Esophagus (tissue), 2 donors: Measurements from ENCODE around the gene RNF39. TPM values are rescaled to one million over a fixed set of nuclear protein-coding genes. Genes with fewer than 3 reads are reported as not detected.

Source experiments
- H3K27ac ChIP-seq, 2 donors: one replicate each; pipeline ENCODE4 v1.5.1; 2013; ENCODE audit warnings: low read depth in 2 of 2, mild to moderate bottlenecking in 2 of 2, inconsistent platforms in 1 of 2, low read length in 1 of 2, moderate library complexity in 1 of 2
- H3K27me3 ChIP-seq, 2 donors: one replicate each; pipeline ENCODE4 v1.6.1; 2013; ENCODE audit warnings: low read length in 2 of 2, control low read depth in 1 of 2, mild to moderate bottlenecking in 1 of 2; ENCODE audit not compliant: insufficient read depth in 2 of 2, control insufficient read depth in 1 of 2
- H3K36me3 ChIP-seq, 2 donors: one replicate each; pipeline ENCODE4 v1.6.1; 2013; ENCODE audit warnings: low read length in 1 of 2; ENCODE audit not compliant: control insufficient read depth in 2 of 2, insufficient read depth in 2 of 2
- H3K4me1 ChIP-seq, 2 donors: one replicate each; pipeline ENCODE4 v1.6.1; 2013; ENCODE audit warnings: low read length in 1 of 2; ENCODE audit not compliant: control insufficient read depth in 2 of 2, insufficient read depth in 2 of 2
- H3K4me3 ChIP-seq, 2 donors: one replicate each; pipeline ENCODE4 v1.5.1; 2013; ENCODE audit warnings: low read length in 2 of 2, mild to moderate bottlenecking in 2 of 2, low read depth in 1 of 2, moderate library complexity in 1 of 2
- H3K9me3 ChIP-seq, 2 donors: one replicate each; pipeline ENCODE4 v1.6.1; 2013; ENCODE audit warnings: mild to moderate bottlenecking in 2 of 2, low read depth in 1 of 2, low read length in 1 of 2, moderate library complexity in 1 of 2; ENCODE audit not compliant: control insufficient read depth in 2 of 2, insufficient read depth in 1 of 2
- WGBS, 2 donors: extraction: QIAGEN DNeasy Blood & Tissue Kit; methylation state at CpG; one replicate each; pipeline ENCODE4 v1.1.7; 2013; 5-methylcytosine and 5-hydroxymethylcytosine counted together
- polyA plus RNA-seq, 2 donors: library from polyadenylated mRNA; stranded (reverse); fragments of 200-250 nt; gene quantifications; one replicate each; pipeline ENCODE4 v1.2.3, GENCODE V29; 2013
- donor health status: healthy with polysubstance abuse.
- donor health status: Bipolar disorder and iron deficiency.

The RNF39 gene
- polyA plus RNA-seq, 2 donors = 11.8 to 15.6 TPM

DNA sequence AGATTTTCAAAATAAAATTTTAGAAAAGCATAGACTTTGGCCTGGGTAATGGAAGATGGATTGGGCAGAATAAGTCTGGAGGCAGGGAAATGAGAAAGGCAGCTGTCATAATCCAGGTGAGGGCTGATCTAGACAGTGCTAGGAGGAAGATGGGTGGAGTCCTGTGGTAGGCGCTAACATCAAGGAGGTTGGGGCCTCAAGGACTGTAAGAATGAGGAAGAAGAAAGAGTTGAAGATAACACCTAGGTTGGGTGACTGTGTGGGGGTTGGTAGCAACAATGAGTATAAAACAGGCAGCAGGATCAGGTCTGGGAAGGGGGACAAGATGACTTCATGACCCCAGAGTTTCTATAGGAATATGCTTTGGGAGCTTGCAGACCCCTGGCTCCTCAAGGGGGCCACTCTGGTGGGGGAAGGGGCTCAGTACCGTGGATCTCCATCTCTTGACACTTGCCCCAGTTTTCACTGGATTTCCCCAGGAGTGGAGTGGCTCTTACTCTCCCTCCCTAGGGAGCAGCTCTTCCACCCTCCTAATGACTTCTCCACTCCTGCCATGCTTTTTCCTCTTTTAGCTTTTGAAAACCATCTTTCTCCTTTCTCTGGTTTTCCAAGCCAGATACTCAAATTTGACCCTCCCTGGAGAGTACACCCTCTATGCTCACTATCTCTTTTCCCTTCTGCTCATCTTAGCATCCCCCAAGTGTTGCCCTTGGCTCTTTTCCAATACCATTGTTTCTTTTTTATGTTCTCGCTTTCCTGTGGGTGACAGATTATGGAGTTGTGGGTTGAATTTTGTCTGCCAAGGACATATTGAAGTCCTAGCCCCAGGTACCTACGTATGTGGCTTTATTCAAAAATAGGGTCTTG is 22.6 kb upstream of the RNF39 start:
- Histone ChIP-seq H3K27me3 (peaks cover 0 to 3% of the 10 kb centered on the region in 2 donors), H3K36me3 (no peaks in the 10 kb centered on the region), H3K4me1 (peaks cover 0 to 7% of the 10 kb centered on the region in 2 donors), H3K9me3 (no peaks in the 10 kb centered on the region), H3K27ac (no peak overlapping the region), H3K4me3 (no peak overlapping the region)
- 67 to 72% methylated on average over 4 of the region's 4 CpGs for WGBS, 2 donors

DNA sequence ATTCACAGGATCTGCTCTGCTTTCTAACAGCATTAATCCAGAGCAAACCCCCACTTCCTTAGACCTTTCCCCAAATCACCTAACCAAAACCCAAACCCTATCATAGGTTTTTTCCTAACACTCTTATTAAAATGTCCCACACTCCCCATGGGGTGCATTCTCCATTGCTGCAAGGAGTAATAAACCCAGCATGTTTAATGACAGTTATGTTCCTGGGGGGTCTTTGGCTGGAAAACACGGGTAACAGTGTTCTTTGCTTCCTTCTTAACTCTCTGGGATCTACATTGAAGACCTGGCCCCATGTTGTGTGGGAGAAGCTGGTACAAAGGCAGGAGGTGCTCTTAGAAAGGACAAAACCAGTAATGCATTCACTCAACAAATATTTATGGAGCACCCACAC is 21.3 kb upstream of the RNF39 start:
- Histone ChIP-seq H3K4me3 (no peak overlapping the region), H3K27ac (no peak overlapping the region), H3K4me1 (peaks cover 4 to 10% of the 10 kb centered on the region in 2 donors), H3K9me3 (no peaks in the 10 kb centered on the region), H3K36me3 (no peaks in the 10 kb centered on the region), H3K27me3 (peaks cover 0 to 3% of the 10 kb centered on the region in 2 donors)
- WGBS, 2 donors = 33 to 54% methylated on average over 1 of the region's 1 CpG

DNA sequence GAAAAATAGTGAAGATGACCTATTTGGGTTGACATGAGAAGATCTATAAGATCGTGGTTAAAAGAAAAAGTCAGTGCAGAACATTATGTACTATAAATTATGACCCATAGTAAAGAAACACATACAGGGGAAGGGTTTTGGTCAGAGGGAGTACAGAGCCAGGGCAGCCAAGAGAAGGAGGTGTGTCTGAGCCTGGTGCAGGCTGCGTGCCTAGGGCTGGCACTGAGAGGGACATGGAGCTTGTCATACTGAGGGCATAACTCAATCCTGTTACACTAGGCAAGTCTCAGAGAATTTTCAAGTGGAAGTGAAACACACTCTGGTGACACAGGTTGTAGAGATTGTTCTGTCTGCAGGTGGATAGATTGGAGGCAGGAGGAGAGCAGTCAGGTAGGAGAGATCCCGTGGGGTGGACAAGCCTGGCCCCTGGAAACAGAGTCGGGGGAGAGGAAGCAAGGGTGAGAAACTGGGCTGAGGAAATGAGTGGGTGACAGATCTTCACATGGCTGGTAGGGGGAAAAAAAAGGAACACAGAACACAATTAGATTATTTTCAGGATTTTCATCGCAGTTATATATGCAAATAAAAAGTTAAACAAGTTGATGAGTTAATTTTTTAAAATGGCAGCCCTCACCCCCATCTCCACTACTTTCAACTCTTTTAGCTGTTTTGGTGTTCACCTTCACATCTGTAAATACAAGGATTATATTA is 18.5 kb upstream of the RNF39 start:
- no peaks in the 10 kb centered on the region for H3K36me3 ChIP-seq
- no peaks in the 10 kb centered on the region for H3K27me3 ChIP-seq
- WGBS, 2 donors = 76% methylated on average over 5 of the region's 5 CpGs
- no peak overlapping the region for H3K4me3 ChIP-seq
- H3K4me1 ChIP-seq = peaks cover 4 to 6% of the 10 kb centered on the region in 2 donors
- no peaks in the 10 kb centered on the region for H3K9me3 ChIP-seq
- no peak overlapping the region for H3K27ac ChIP-seq

DNA sequence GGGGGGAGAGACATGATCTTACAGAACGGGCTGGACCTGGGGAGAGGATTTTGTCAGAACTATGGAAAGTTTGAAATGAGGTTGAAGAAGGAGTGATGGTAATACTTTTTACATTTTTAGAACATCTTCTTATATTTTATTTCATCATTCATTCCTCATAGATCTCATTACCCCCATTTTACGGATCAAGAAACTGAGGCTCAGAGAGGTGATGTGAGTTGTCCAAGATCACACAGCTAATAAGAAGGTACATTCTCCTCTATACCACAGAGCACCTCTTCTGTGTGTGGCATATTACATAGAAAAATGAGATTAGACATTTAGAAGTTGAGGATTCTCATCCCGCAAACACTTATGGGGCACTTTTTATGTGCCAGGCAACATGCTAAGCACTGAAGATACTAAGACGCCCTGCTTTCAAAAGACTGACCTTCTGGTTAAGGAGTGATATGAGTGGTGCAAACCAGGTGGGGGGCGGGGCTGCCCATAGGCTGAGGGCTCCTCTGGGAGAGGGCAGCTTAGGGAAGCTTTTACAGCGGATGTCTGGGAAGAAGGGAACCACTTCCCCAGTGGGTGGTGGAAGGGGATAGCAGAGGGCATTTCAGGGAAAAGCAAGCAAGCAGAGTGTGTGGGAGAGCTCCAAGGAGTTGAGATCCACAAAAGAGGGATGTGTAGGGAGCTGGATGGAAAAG is 17.4 kb upstream of the RNF39 start:
- Histone ChIP-seq H3K27me3 (no peaks in the 10 kb centered on the region), H3K4me3 (no peak overlapping the region), H3K9me3 (no peaks in the 10 kb centered on the region), H3K36me3 (no peaks in the 10 kb centered on the region), H3K4me1 (peaks cover 4 to 6% of the 10 kb centered on the region in 2 donors), H3K27ac (no peak overlapping the region)
- WGBS, 2 donors = 73 to 74% methylated on average over 6 of the region's 6 CpGs

DNA sequence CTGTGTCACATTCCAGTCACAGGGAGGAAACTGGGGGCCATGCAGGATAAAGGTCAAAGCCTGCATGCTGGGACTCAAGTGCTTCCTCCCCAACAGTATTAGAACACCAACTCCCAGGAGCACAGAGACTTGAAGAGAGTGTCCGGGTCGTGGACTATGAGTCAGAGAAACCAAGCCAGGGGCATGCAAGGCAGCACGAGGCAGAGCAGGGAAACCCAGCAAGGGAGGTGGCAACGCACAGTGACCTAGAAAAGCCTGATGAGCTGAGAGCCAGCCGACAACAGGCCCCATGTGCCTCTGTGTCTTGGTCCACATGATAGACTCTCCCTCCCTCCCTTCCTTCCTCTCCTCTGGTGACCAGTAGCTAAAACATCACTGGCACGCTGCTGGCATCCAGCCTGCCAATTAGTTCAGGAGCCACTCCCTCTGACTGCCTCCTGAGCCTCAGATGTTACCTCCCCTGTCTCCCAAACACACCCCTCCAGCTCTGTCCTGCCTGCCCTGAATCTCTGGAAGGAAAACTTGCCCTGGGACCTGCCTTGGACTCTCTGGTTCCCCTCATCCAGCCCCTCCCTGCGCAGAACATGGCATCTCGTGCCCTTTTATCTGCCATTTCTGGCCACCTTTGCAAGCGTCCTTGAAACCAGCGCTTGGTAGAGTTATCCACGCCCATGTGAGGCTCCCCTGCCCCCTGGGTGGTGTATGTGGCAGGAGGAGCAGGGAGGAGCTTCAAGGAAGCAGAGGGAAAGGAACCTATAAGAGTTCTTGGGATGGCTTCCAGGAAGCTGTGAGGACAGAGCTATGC is 16.2 kb upstream of the RNF39 start:
- WGBS, 2 donors = 37 to 46% methylated on average over 11 of the region's 11 CpGs
- Histone ChIP-seq H3K27me3 (no peaks in the 10 kb centered on the region), H3K4me1 (peaks cover 4 to 6% of the 10 kb centered on the region in 2 donors), H3K27ac (peak overlapping the region; percentile 50 to 81), H3K36me3 (no peaks in the 10 kb centered on the region), H3K9me3 (no peaks in the 10 kb centered on the region), H3K4me3 (no peak overlapping the region)

DNA sequence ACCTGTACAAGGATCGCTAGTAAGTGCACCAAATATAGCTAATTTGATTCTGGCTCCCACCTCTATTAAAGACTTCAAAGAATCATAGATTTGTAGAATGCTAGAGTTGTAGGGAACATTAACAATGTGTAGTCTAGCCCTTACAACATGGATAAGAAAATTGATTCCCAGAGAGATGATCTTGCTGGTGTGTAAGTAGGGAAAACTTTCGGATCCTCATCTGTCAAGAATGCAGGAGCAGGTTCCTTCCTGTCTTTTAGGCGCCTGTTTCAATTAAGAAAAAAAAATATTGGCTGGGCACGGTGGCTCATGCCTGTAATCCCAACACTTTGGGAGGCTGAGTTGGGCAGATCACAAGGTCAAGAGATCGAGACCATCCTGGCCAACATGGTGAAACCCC is 12.3 kb upstream of the RNF39 start:
- no peaks in the 10 kb centered on the region for H3K27me3 ChIP-seq
- WGBS, 2 donors = 61 to 68% methylated on average over 5 of the region's 5 CpGs
- H3K9me3 ChIP-seq = no peaks in the 10 kb centered on the region
- H3K36me3 ChIP-seq = no peaks in the 10 kb centered on the region
- no peak overlapping the region for H3K4me3 ChIP-seq
- H3K4me1 ChIP-seq = peaks cover 4 to 6% of the 10 kb centered on the region in 2 donors
- H3K27ac ChIP-seq = no peak overlapping the region

DNA sequence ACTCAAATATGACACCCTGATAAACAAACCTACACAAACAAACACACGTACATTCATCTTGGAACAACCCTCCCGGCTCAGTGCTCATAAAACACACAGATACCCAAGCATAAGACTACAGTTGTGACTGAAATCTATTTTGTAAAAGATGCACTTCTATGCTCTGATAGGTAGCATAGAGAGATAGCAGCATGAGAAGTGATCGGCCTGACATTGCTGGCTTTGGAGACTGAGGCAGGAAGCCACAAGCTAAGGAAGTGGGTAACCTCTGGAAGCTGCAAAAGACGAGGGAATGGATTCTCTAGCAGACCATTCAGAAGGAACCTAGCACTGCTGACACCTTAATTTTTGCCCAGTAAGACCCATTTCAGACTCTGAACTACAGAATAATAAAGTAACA is 1.6 kb upstream of the RNF39 start:
- Histone ChIP-seq H3K4me1 (peaks cover 7 to 9% of the 10 kb centered on the region in 2 donors), H3K27me3 (no peaks in the 10 kb centered on the region), H3K4me3 (no peak overlapping the region), H3K27ac (no peak overlapping the region), H3K9me3 (no peaks in the 10 kb centered on the region), H3K36me3 (no peaks in the 10 kb centered on the region)
- 54 to 56% methylated on average over 4 of the region's 4 CpGs for WGBS, 2 donors

DNA sequence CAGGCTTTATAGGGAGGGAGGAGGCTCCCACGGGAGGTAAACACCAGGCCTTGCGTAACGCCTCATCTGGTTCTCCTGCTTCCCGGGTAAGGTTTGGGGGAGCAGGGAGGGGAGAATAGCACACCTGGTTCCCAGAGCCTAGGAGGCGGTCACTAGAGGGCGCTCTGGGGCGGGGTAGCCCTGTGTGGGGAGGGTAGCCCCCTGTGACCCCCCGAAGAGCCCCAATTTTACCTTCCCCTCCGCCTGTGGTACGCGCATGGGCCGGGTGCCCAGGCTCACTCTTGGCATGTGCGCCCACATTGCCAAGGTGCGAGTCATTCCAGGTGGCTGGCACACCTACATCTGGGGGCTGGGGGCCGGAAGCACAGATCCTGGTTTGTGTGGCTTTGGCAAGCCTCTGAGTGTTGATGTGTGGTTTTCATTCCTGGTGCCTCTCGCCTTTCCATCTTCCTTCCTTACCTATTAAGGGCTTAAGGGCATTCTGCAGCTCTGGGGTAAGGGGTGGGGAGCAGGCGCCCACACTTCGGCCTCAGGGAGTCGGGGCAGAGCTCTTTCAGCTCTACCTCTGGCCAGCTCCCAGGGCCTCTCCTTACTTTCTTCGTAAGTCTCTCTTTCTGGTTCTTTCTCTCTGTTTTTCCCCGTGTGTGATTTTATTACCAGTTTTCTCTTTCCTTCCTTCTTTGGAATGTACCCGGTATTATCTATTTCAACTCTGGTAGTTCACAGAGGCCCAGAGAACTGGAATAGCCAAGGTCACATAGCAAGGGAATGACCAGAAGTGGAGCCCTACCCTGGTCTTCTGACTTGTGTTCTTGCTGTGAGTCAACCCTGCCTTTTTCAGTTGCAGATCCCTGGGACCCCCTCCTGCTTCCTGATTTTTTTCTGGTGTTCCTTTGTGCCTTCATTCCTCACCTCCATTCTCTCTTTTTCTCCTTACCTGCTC is 492 bp upstream of the RNF39 start:
- Histone ChIP-seq H3K9me3 (no peaks in the 10 kb centered on the region), H3K27ac (peak overlapping the region; percentile 31 to 73), H3K4me3 (peak overlapping the region; percentile 61 to 64), H3K4me1 (peaks cover 7 to 9% of the 10 kb centered on the region in 2 donors), H3K27me3 (no peaks in the 10 kb centered on the region), H3K36me3 (peaks cover 0 to under 1% of the 10 kb centered on the region in 2 donors)
- 22% methylated on average over 20 to 22 of the region's 22 CpGs for WGBS, 2 donors
